ENCODE data around the gene PM20D1. TPM values are rescaled to one million over a fixed set of nuclear protein-coding genes. Genes with fewer than 3 reads are reported as not detected.

The PM20D1 gene
- total RNA-seq, 2 donors from 2014 or later = 13.0 to 103 TPM

GRCh38 chr1:205787287-205787916 lies 62.5 kb downstream of the PM20D1 start:
- Histone ChIP-seq H3K27ac (no peak overlapping the region), H3K27me3 (no peaks in the 10 kb centered on the region), H3K4me1 (no peaks in the 10 kb centered on the region), H3K36me3 (replicated peaks in 1 of 2; ENCODE audit: insufficient read depth in 1 of 2, low read depth in 2 of 2) (peaks cover 5 to 7% of the 10 kb centered on the region in 2 donors), H3K4me3 (no peak overlapping the region), H3K9me3 (no peaks in the 10 kb centered on the region)
- 61 to 68% methylated on average over 10 of the region's 10 CpGs for WGBS, 2 donors
- DNase-seq (no peak), ATAC-seq (no peak)
- no peak for TF ChIP-seq POLR2A (IDR thresholded peaks at IDR 0.05)
- intact Hi-C loops (cut with DNase I) = no loop called here

- no peak overlapping the region for H3K4me3 ChIP-seq
- ATAC-seq = no peak
- intact Hi-C loops (cut with DNase I) = no loop called here
Observed at GRCh38 chr1:205786601-205787000, 63.3 kb downstream of the PM20D1 start.

GRCh38 chr1:205785446-205785845 lies 64.5 kb downstream of the PM20D1 start:
- no peak for DNase-seq
- WGBS, 2 donors = 75 to 76% methylated on average over 9 of the region's 9 CpGs
- TF ChIP-seq CTCF (IDR thresholded peaks at IDR 0.05) (no peak), POLR2A (IDR thresholded peaks at IDR 0.05) (no peak)
- no peak overlapping the region for H3K4me3 ChIP-seq
- H3K36me3 ChIP-seq (replicated peaks in 1 of 2; ENCODE audit: insufficient read depth in 1 of 2, low read depth in 2 of 2) = peaks cover 0 to 2% of the 10 kb centered on the region in 2 donors
- intact Hi-C loops (cut with DNase I) = no loop called here
- no peak overlapping the region for H3K27ac ChIP-seq
- ATAC-seq = no peak
- no peaks in the 10 kb centered on the region for H3K9me3 ChIP-seq
- no peaks in the 10 kb centered on the region for H3K4me1 ChIP-seq
- no peaks in the 10 kb centered on the region for H3K27me3 ChIP-seq

More at GRCh38 chr1:205786601-205787000, 63.3 kb downstream of the PM20D1 start:
- TF ChIP-seq CTCF (IDR thresholded peaks at IDR 0.05) (no peak), POLR2A (IDR thresholded peaks at IDR 0.05) (no peak)
- no peak for DNase-seq
- Histone ChIP-seq H3K27me3 (no peaks in the 10 kb centered on the region), H3K36me3 (replicated peaks in 1 of 2; ENCODE audit: insufficient read depth in 1 of 2, low read depth in 2 of 2) (peaks cover 4 to 5% of the 10 kb centered on the region in 2 donors), H3K9me3 (no peaks in the 10 kb centered on the region), H3K27ac (no peak overlapping the region), H3K4me1 (no peaks in the 10 kb centered on the region)
- 62% methylated on average over 4 of the region's 4 CpGs for whole genome bisulfite sequencing, 2 donors

- 75 to 89% methylated on average over 4 of the region's 4 CpGs for WGBS, 2 donors
- no peak for DNase-seq
- no peak overlapping the region for H3K27ac ChIP-seq
Observed at GRCh38 chr1:205783904-205784303, 66.0 kb downstream of the PM20D1 start.

GRCh38 chr1:205783433-205783795 lies 66.5 kb downstream of the PM20D1 start:
- intact Hi-C loops (cut with DNase I) = no loop called here
- no peaks in the 10 kb centered on the region for H3K36me3 ChIP-seq (replicated peaks in 1 of 2; ENCODE audit: insufficient read depth in 1 of 2, low read depth in 2 of 2)

More at GRCh38 chr1:205783904-205784303, 66.0 kb downstream of the PM20D1 start:
- Histone ChIP-seq H3K9me3 (no peaks in the 10 kb centered on the region), H3K4me1 (no peaks in the 10 kb centered on the region), H3K4me3 (no peak overlapping the region), H3K36me3 (replicated peaks in 1 of 2; ENCODE audit: insufficient read depth in 1 of 2, low read depth in 2 of 2) (no peaks in the 10 kb centered on the region), H3K27me3 (no peaks in the 10 kb centered on the region)
- intact Hi-C loops (cut with DNase I) = no loop called here
- no peak for TF ChIP-seq CTCF (IDR thresholded peaks at IDR 0.05)
- no peak for TF ChIP-seq POLR2A (IDR thresholded peaks at IDR 0.05)
- ATAC-seq = no peak

More at GRCh38 chr1:205783433-205783795, 66.5 kb downstream of the PM20D1 start:
- H3K4me3 ChIP-seq = no peak overlapping the region
- H3K4me1 ChIP-seq = no peaks in the 10 kb centered on the region
- no peaks in the 10 kb centered on the region for H3K9me3 ChIP-seq
- H3K27ac ChIP-seq = no peak overlapping the region
- no peak for TF ChIP-seq POLR2A (IDR thresholded peaks at IDR 0.05)
- no peak for TF ChIP-seq CTCF (IDR thresholded peaks at IDR 0.05)
- ATAC-seq (no peak), DNase-seq (no peak)
- H3K27me3 ChIP-seq = no peaks in the 10 kb centered on the region

Measured in body of pancreas (tissue), 4 donors.